Left ventricle myocardium inferior (tissue), 1 donor: Measurements from ENCODE around the gene EHF. TPM values are rescaled to one million over a fixed set of nuclear protein-coding genes. Genes with fewer than 3 reads are reported as not detected.

Source experiments
- DNase-seq: peaks from one replicate; pipeline ENCODE4 v3.0.0-alpha.2; 2020
- H3K27ac ChIP-seq: fragments of 200-600 bp; replicated peaks from 2 replicates; pipeline ENCODE4 v1.8.0; 2021
- H3K27me3 ChIP-seq: fragments of 200-600 bp; 2 replicates; pipeline ENCODE4 v1.8.0; 2021; ENCODE audit warnings: low read depth
- H3K36me3 ChIP-seq: fragments of 200-600 bp; 2 replicates; pipeline ENCODE4 v1.8.0; 2021
- H3K4me1 ChIP-seq: fragments of 200-600 bp; 2 replicates; pipeline ENCODE4 v1.8.0; 2021
- H3K4me3 ChIP-seq: fragments of 200-600 bp; 2 replicates; pipeline ENCODE4 v1.8.0; 2021; ENCODE audit warnings: mild to moderate bottlenecking, moderate library complexity
- H3K9me3 ChIP-seq: fragments of 200-600 bp; replicated peaks from 2 replicates; pipeline ENCODE4 v1.8.0; 2021
- CTCF ChIP-seq: fragments of 200-600 bp; IDR thresholded peaks from 2 replicates; pipeline ENCODE4 v1.8.0; 2021; ENCODE audit warnings: antibody characterized with exemption, mild to moderate bottlenecking, borderline replicate concordance
- intact Hi-C: fragments of 100-400 bp; cut with micrococcal nuclease; formaldehyde crosslinking; loops from one replicate; pipeline ENCODE4 v1.11.0; 2022
- total RNA-seq: library from RNA; stranded (reverse); fragmentation: NEBNext Ultra II Directional; extraction: Animal tissue kit (Norgen Biotek cat#: 25700); gene quantifications from one replicate; pipeline ENCODE4 v1.2.1, GENCODE V29; 2021
- donor health status: DM: no; HTN: yes; CAD: no; lungs with severe emphysema.

The EHF gene
- total RNA-seq, 1 donor from 2014 or later, result 1.6 TPM

- TF ChIP-seq CTCF, result no peak
- H3K27ac ChIP-seq, result no peak overlapping the region
- H3K4me3 ChIP-seq, result no peak overlapping the region
- H3K36me3 ChIP-seq, result no peaks in the 10 kb centered on the region
- no peaks in the 10 kb centered on the region for H3K27me3 ChIP-seq
- no peaks in the 10 kb centered on the region for H3K4me1 ChIP-seq
- intact Hi-C loops, result no loop called here
- H3K9me3 ChIP-seq, result no peaks in the 10 kb centered on the region
- DNase-seq, result no peak
Observed at GRCh38 chr11:34658071-34659015, 37.5 kb downstream of the EHF start.

GRCh38 chr11:34659096-34659733 is 38.3 kb downstream of the EHF start:
- Histone ChIP-seq H3K36me3 (no peaks in the 10 kb centered on the region), H3K4me1 (no peaks in the 10 kb centered on the region), H3K27me3 (no peaks in the 10 kb centered on the region), H3K27ac (no peak overlapping the region), H3K4me3 (no peak overlapping the region), H3K9me3 (no peaks in the 10 kb centered on the region)
- no peak for TF ChIP-seq CTCF
- no peak for DNase-seq
- intact Hi-C loops, result no loop called here

GRCh38 chr11:34665077-34665835 is 44.4 kb downstream of the EHF start:
- Histone ChIP-seq H3K9me3 (no peaks in the 10 kb centered on the region), H3K4me3 (no peak overlapping the region), H3K27ac (no peak overlapping the region), H3K36me3 (no peaks in the 10 kb centered on the region), H3K27me3 (no peaks in the 10 kb centered on the region), H3K4me1 (no peaks in the 10 kb centered on the region)
- no peak for DNase-seq
- intact Hi-C loops, result no loop called here
- TF ChIP-seq CTCF, result no peak

GRCh38 chr11:34667810-34668582 is 47.1 kb downstream of the EHF start:
- Histone ChIP-seq H3K27me3 (no peaks in the 10 kb centered on the region), H3K9me3 (no peaks in the 10 kb centered on the region), H3K4me1 (no peaks in the 10 kb centered on the region), H3K27ac (no peak overlapping the region), H3K4me3 (no peak overlapping the region), H3K36me3 (no peaks in the 10 kb centered on the region)
- no peak for TF ChIP-seq CTCF
- DNase-seq, result no peak
- intact Hi-C loops, result no loop called here

GRCh38 chr11:34668583-34669053 is 47.7 kb downstream of the EHF start:
- H3K9me3 ChIP-seq, result no peaks in the 10 kb centered on the region
- TF ChIP-seq CTCF, result no peak
- no peak for DNase-seq
- H3K36me3 ChIP-seq, result no peaks in the 10 kb centered on the region
- H3K4me3 ChIP-seq, result no peak overlapping the region
- intact Hi-C loops, result no loop called here
- no peaks in the 10 kb centered on the region for H3K27me3 ChIP-seq
- no peak overlapping the region for H3K27ac ChIP-seq
- H3K4me1 ChIP-seq, result no peaks in the 10 kb centered on the region
